ENCODE measurements around the gene EVI5L.
"Not testable (repeated sequence)": the region's sequence is repeated elsewhere in the genome, so short reads cannot be mapped to it uniquely, and the experiment has no call there.

EVI5L gene

DNA sequence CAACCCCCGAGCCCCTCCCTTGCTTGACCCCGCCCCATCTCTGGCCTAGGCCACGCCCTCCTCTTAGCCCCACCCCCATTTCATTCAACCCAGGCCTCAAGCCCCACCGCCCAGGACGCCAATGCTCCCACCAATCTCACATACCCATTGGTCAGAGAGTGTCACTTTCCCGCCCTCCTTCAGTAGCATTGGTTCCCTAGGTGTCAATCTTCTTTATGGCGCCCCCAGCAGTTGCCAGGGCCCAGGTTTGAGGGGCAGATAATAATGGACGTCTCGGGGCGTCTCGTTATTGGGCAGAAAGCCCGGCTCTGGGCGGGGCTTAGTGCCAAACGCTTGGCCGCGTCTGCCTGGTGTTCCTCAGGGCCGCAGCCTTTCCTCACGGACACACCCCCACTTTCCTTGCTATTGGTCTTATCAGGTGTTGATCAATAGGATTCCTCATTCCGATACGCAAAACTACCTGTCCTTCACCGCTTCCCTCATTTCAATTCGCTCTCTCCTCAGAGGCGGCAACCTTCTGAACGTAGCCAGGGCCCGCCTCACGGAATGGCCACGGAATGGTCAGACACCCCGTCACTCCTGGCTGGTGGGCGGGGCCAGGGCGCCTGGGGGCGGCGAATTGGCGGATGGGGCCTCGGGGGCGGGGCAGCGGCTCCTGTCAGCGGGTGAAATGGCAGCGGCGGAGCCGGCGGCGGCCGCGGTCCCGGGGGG, at the start of gene EVI5L:
EVI5L (plus strand) TSS at position 658 of the 711 bp plus-strand sequence. CDS start 16,325 bp downstream, outside the sequence.
- Histone ChIP-seq H3K4me1 (ENCODE audit: control insufficient read depth, insufficient read depth, low read length) (peaks cover 43% of the 10 kb centered on the region), H3K9ac (ENCODE audit: low read length) (peak within 1 kb of the TSS; percentile 66), H3K36me3 (ENCODE audit: control insufficient read depth, insufficient read depth, low read length) (no peaks in the 10 kb centered on the region), H3K27me3 (ENCODE audit: control insufficient read depth, insufficient read depth, low read length) (no peaks in the 10 kb centered on the region), H3K4me3 (ENCODE audit: low read length) (peak within 1 kb of the TSS; percentile 41), H3K9me3 (ENCODE audit: control insufficient read depth, low read length) (no peaks in the 10 kb centered on the region)

DNA sequence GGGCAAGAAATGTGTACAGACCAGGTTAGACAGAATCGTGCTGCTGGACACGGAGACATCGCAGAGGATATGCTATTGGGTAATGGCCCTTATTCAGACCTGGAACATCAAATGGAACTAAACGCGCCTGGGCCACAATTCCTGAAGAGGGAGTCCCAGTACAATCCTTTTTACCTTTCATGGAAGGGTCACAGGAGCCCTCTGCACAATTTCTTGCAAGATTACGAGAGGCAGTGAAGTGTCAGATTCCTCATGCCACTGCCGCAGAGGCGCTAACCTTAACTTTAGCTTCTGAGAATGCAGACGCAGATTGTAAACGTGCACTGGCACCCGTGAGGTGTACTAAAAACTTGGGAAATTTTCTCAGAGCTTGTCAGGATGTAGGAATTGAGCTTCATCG, 48.9 kb upstream of the EVI5L start:
- H3K4me1 ChIP-seq (ENCODE audit: control insufficient read depth, insufficient read depth, low read length): no peaks in the 10 kb centered on the region
- H3K36me3 ChIP-seq (ENCODE audit: control insufficient read depth, insufficient read depth, low read length): no peaks in the 10 kb centered on the region
- H3K27me3 ChIP-seq (ENCODE audit: control insufficient read depth, insufficient read depth, low read length): peaks cover 3% of the 10 kb centered on the region
- no peak overlapping the region for H3K9ac ChIP-seq (ENCODE audit: low read length)
- no peak overlapping the region for H3K4me3 ChIP-seq (ENCODE audit: low read length)
- H3K9me3 ChIP-seq (ENCODE audit: control insufficient read depth, low read length): no peaks in the 10 kb centered on the region

DNA sequence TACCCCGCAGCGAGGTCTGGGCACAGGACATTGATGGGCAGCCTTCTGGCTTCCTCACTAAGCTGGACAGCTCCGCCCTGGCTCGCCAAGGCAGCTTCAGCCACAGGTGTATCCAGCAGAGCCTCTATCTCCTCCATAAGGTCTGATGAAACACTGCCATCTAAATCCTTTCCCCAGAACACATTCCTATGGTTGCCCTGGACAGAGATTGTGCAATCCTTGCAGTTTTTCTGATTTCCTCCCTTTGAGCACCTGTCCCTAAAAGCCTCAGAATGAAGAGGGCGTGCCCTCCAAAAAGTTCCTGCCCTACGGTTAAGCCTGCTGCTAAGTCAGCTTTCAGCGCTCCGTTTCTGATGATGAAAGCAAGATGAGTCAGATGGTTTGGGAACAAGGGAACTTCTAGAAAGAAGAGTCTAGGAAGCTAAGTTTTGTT, 46.0 kb upstream of the EVI5L start:
- Histone ChIP-seq H3K9ac (ENCODE audit: low read length) (no peak overlapping the region), H3K9me3 (ENCODE audit: control insufficient read depth, low read length) (no peaks in the 10 kb centered on the region), H3K36me3 (ENCODE audit: control insufficient read depth, insufficient read depth, low read length) (no peaks in the 10 kb centered on the region), H3K4me1 (ENCODE audit: control insufficient read depth, insufficient read depth, low read length) (no peaks in the 10 kb centered on the region), H3K4me3 (ENCODE audit: low read length) (no peak overlapping the region), H3K27me3 (ENCODE audit: control insufficient read depth, insufficient read depth, low read length) (peaks cover 27% of the 10 kb centered on the region)

DNA sequence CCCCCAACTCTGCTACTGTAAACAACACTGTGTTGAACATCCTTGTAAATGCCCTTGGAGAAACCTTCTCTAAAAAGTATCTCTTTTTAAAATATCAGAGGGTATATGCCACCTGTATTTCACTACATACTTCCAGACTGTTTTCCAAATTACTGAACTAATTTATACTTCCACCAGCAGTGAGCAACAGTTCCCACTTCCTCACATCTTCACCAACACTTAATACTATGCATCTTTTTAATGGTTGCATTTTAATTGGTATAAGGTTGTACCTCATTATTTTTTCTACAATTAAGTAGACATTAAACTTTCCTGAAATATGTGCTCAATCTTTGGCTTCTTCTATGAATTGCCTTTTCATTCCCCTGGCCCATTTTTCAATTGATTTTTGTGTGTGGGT, 45.2 kb upstream of the EVI5L start:
- peaks cover 31% of the 10 kb centered on the region for H3K27me3 ChIP-seq (ENCODE audit: control insufficient read depth, insufficient read depth, low read length)

DNA sequence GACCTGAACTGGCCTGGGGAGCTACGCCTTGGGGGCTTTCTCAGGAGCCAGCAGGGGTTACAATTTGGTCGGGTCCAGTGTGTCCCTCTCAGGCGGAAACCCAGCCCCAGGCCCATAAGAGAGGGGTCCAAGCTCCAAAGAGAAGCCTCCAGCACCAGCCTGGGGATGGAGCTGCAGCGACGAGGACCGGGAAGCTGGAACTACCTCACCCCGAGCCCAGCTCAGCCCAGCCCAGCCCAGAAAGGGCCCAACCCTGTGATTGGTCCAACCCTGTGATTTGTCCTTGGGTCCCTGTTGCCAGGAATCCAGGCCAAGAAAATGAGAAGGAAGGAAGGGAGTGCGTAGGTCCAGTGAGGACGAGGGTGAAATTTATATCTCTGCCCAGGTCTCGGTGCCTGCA, 42.9 kb upstream of the EVI5L start:
- no peaks in the 10 kb centered on the region for H3K9me3 ChIP-seq (ENCODE audit: control insufficient read depth, low read length)
- H3K9ac ChIP-seq (ENCODE audit: low read length): no peak overlapping the region
- H3K4me1 ChIP-seq (ENCODE audit: control insufficient read depth, insufficient read depth, low read length): no peaks in the 10 kb centered on the region
- H3K27me3 ChIP-seq (ENCODE audit: control insufficient read depth, insufficient read depth, low read length): peaks cover 38% of the 10 kb centered on the region
- no peaks in the 10 kb centered on the region for H3K36me3 ChIP-seq (ENCODE audit: control insufficient read depth, insufficient read depth, low read length)
- no peak overlapping the region for H3K4me3 ChIP-seq (ENCODE audit: low read length)

More for the DNA sequence above, 45.2 kb upstream of the EVI5L start:
- no peaks in the 10 kb centered on the region for H3K36me3 ChIP-seq (ENCODE audit: control insufficient read depth, insufficient read depth, low read length)
- no peaks in the 10 kb centered on the region for H3K4me1 ChIP-seq (ENCODE audit: control insufficient read depth, insufficient read depth, low read length)
- no peak overlapping the region for H3K9ac ChIP-seq (ENCODE audit: low read length)
- no peak overlapping the region for H3K4me3 ChIP-seq (ENCODE audit: low read length)
- H3K9me3 ChIP-seq (ENCODE audit: control insufficient read depth, low read length): no peaks in the 10 kb centered on the region

DNA sequence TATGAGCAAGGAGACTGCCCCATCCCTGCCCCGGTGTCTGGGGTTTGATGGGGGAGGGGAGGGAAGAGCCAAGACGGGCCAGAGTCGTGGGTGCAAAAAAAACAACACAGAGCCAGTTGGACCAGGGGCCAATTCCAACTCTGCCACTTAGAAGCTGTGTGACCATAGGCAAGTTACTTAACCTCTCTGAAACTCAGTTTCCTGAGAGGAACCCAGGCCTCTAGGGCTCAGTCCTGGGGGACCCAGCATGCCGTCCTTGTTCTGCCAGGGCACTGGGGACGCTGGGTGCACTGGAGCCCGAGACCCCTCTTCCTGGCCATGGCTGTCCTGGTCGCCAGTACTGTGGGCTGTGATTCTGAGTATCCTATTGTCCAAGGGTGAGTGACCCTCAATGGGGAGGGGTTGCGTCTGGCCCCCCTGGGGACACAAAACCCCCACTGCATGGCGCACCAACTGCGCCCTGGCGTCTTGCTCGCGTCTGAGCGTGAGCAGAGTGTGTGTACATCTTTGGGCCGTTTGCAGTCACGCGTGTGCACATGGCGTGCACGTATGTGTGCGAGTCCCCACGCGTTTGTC, 42.3 kb upstream of the EVI5L start:
- Histone ChIP-seq H3K9ac (ENCODE audit: low read length) (no peak overlapping the region), H3K36me3 (ENCODE audit: control insufficient read depth, insufficient read depth, low read length) (no peaks in the 10 kb centered on the region), H3K4me1 (ENCODE audit: control insufficient read depth, insufficient read depth, low read length) (no peaks in the 10 kb centered on the region), H3K4me3 (ENCODE audit: low read length) (no peak overlapping the region), H3K27me3 (ENCODE audit: control insufficient read depth, insufficient read depth, low read length) (peaks cover 38% of the 10 kb centered on the region), H3K9me3 (ENCODE audit: control insufficient read depth, low read length) (no peaks in the 10 kb centered on the region)

DNA sequence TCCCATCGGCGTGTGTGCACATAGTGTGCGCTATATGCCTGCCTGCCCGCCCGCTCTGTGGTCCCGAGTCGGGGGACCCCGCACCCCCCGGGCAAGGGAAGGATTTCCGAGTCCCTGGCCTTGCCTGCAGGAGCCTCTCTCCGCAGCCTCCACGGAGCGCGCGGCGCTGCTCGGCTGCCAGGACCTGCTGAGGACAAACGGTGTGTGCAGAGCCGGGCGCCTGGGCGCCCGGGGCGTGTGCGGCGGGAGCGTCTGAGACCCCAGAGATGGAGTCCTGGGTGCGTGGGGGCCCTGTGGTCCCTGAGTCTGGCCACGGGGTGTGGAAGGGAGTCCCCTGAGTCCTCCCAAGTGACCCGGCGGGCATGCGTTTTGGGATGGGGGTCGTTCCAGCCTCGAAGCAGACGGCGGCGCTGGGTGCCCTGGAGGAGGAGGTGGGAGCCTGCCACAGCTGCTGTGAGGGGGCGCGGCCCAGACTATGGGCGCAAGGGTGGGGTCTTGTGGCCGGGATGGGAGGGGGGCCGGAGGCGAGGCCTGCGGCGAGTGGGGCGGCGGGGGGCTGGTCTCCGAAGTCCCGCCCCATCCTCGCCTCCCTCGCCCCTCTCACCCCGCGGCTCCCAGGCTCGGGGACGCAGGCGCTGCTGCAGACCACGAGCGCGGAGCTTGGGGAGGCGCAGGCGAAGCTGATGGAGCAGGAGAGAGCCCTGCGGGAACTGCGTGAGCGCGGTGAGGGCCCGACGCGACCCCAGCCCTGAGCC, 41.7 kb upstream of the EVI5L start:
- no peak overlapping the region for H3K9ac ChIP-seq (ENCODE audit: low read length)
- no peak overlapping the region for H3K4me3 ChIP-seq (ENCODE audit: low read length)
- peaks cover 38% of the 10 kb centered on the region for H3K27me3 ChIP-seq (ENCODE audit: control insufficient read depth, insufficient read depth, low read length)
- no peaks in the 10 kb centered on the region for H3K4me1 ChIP-seq (ENCODE audit: control insufficient read depth, insufficient read depth, low read length)
- H3K36me3 ChIP-seq (ENCODE audit: control insufficient read depth, insufficient read depth, low read length): no peaks in the 10 kb centered on the region
- H3K9me3 ChIP-seq (ENCODE audit: control insufficient read depth, low read length): no peaks in the 10 kb centered on the region

DNA sequence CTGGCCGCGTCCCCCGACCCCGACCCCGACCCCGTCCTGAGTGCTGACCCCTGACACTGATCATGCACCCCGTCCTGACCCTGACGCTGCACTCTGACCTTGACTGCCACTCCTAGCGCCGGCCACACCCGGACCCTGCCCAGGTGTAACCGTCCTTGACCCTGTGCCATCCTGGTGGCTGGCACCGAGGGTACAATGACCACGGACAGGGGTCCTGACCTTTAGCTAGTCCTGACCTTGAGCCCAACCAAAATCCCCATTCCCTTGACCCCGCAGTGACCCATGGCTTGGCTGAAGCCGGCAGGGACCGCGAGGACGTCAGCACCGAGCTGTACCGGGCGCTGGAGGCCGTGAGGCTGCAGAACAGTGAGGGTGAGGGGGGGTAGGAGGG, 41.1 kb upstream of the EVI5L start:
- H3K4me3 ChIP-seq (ENCODE audit: low read length): no peak overlapping the region
- H3K9ac ChIP-seq (ENCODE audit: low read length): no peak overlapping the region
- no peaks in the 10 kb centered on the region for H3K9me3 ChIP-seq (ENCODE audit: control insufficient read depth, low read length)
- no peaks in the 10 kb centered on the region for H3K36me3 ChIP-seq (ENCODE audit: control insufficient read depth, insufficient read depth, low read length)
- H3K27me3 ChIP-seq (ENCODE audit: control insufficient read depth, insufficient read depth, low read length): peaks cover 38% of the 10 kb centered on the region
- no peaks in the 10 kb centered on the region for H3K4me1 ChIP-seq (ENCODE audit: control insufficient read depth, insufficient read depth, low read length)

DNA sequence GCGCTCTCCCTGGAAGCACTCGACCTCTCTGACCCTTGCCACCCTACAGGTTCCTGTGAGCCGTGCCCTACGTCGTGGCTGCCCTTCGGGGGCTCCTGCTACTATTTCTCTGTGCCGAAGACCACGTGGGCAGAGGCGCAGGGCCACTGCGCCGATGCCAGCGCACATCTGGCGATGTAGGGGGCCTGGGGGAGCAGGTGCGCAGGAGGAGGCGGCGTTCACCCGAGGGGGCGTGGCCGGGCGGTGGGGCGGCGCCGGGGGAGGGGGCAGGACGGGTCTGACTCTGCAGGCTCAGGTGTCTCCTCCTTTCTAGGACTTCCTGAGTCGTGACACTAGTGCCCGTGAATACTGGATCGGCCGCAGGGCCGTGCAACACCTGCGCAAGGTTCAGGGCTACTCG, 40.6 kb upstream of the EVI5L start:
- Histone ChIP-seq H3K9me3 (ENCODE audit: control insufficient read depth, low read length) (no peaks in the 10 kb centered on the region), H3K36me3 (ENCODE audit: control insufficient read depth, insufficient read depth, low read length) (no peaks in the 10 kb centered on the region), H3K4me3 (ENCODE audit: low read length) (no peak overlapping the region), H3K4me1 (ENCODE audit: control insufficient read depth, insufficient read depth, low read length) (no peaks in the 10 kb centered on the region), H3K27me3 (ENCODE audit: control insufficient read depth, insufficient read depth, low read length) (peaks cover 38% of the 10 kb centered on the region), H3K9ac (ENCODE audit: low read length) (no peak overlapping the region)

DNA sequence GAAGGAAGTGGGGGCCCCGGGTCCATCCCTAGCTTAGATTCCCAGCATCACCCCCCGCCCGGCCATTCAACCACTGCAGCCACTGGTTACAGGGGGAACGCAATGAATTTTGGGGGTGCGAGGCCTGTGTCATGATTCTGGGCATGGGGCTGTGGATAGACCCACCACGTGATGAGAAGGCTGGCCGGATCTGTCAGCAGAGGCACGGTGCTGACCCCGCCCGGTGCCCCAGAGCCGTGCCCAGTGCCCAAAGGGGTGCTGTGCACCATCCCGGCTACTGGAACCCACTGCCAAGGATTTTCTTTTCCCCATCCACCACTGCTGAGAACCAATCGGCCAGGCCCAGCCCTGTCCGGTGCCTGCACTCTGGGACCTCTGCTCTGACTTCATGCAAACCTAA, 39.6 kb upstream of the EVI5L start:
- Histone ChIP-seq H3K9ac (ENCODE audit: low read length) (no peak overlapping the region), H3K27me3 (ENCODE audit: control insufficient read depth, insufficient read depth, low read length) (peaks cover 38% of the 10 kb centered on the region), H3K4me3 (ENCODE audit: low read length) (no peak overlapping the region), H3K9me3 (ENCODE audit: control insufficient read depth, low read length) (no peaks in the 10 kb centered on the region), H3K4me1 (ENCODE audit: control insufficient read depth, insufficient read depth, low read length) (no peaks in the 10 kb centered on the region), H3K36me3 (ENCODE audit: control insufficient read depth, insufficient read depth, low read length) (no peaks in the 10 kb centered on the region)

DNA sequence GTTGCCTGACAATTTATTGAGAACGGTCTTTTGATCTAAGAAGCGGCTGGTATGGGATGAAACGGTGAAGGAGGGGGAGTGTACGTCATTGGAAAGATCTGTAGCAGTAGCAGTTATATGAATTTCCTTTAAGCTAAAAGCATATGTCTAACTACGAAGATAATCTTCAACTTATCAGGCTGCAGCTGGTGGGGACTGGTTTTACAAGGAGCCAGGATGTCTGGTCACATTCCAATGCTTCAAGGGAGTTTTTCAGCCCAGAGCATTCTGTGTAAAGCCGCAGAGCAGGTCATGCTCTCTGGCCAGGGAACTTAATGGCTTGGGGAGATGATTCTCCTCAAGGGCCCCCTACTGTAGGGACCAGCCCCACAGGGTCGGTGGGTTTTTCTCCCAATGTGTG, 37.7 kb upstream of the EVI5L start:
- no peak overlapping the region for H3K9ac ChIP-seq (ENCODE audit: low read length)
- H3K27me3 ChIP-seq (ENCODE audit: control insufficient read depth, insufficient read depth, low read length): peaks cover 32% of the 10 kb centered on the region
- H3K4me1 ChIP-seq (ENCODE audit: control insufficient read depth, insufficient read depth, low read length): no peaks in the 10 kb centered on the region

DNA sequence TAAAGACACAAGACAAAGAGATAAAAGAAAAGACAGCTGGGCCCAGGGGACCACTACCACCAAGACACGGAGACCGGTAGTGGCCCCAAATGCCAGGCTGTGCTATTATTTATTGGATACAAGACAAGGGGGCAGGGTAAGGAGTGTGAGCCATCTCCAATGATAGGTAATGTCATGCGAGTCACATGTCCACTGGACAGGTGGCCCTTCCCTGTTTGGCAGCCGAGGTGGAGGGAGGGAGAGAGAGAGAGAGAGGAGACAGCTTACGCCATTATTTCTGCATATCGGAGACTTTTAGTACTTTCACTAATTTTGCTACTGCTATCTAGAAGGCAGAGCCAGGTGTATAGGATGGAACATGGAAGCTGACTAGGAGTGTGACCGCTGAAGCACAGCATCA, 37.3 kb upstream of the EVI5L start:
- H3K4me3 ChIP-seq (ENCODE audit: low read length); H3K36me3 ChIP-seq (ENCODE audit: control insufficient read depth, insufficient read depth, low read length); H3K9ac ChIP-seq (ENCODE audit: low read length); H3K4me1 ChIP-seq (ENCODE audit: control insufficient read depth, insufficient read depth, low read length); H3K9me3 ChIP-seq (ENCODE audit: control insufficient read depth, low read length): not testable (repeated sequence)
- H3K27me3 ChIP-seq (ENCODE audit: control insufficient read depth, insufficient read depth, low read length): peaks cover 28% of the 10 kb centered on the region

More for the DNA sequence above, 37.7 kb upstream of the EVI5L start:
- Histone ChIP-seq H3K36me3 (ENCODE audit: control insufficient read depth, insufficient read depth, low read length) (no peaks in the 10 kb centered on the region), H3K9me3 (ENCODE audit: control insufficient read depth, low read length) (no peaks in the 10 kb centered on the region), H3K4me3 (ENCODE audit: low read length) (no peak overlapping the region)
